Lung (tissue), 12 donors: ENCODE data around the gene BPIFB1. TPM values are rescaled to one million over a fixed set of nuclear protein-coding genes. Genes with fewer than 3 reads are reported as not detected.

Experiments
- ATAC-seq: fragments of 200-7000 bp; cut with Tn5 transposase; one replicate; pipeline ENCODE4 v1.9.1; 2020; ENCODE audit warnings: moderate number of reproducible peaks; ENCODE audit not compliant: insufficient read depth, low FRiP score
- DNase-seq, 3 donors: peaks; one replicate each; pipeline ENCODE4 v3.0.0-alpha.2; 2013 to 2017
- H3K27ac ChIP-seq, 2 donors: one replicate each; pipeline ENCODE4 v1.5.1; 2013; ENCODE audit warnings: mild to moderate bottlenecking in 2 of 2, moderate library complexity in 2 of 2, control low read depth in 1 of 2, inconsistent platforms in 1 of 2, low read depth in 1 of 2, low read length in 1 of 2
- H3K27me3 ChIP-seq, 3 donors: one replicate each; pipeline ENCODE4 v1.5.1; 2013; ENCODE audit warnings: low read length in 2 of 3; ENCODE audit not compliant: control insufficient read depth in 3 of 3, insufficient read depth in 3 of 3
- H3K36me3 ChIP-seq, 4 donors: one replicate each; pipeline ENCODE4 v1.5.1; 2013; ENCODE audit warnings: low read length in 4 of 4, mild to moderate bottlenecking in 1 of 4, moderate library complexity in 1 of 4; ENCODE audit not compliant: control insufficient read depth in 4 of 4, insufficient read depth in 4 of 4
- H3K4me1 ChIP-seq, 5 donors: one replicate each; pipeline ENCODE4 v1.5.1; 2013; ENCODE audit warnings: low read length in 5 of 5, mild to moderate bottlenecking in 2 of 5, moderate library complexity in 1 of 5; ENCODE audit not compliant: control insufficient read depth in 5 of 5, insufficient read depth in 5 of 5
- H3K4me3 ChIP-seq: one replicate; pipeline ENCODE4 v1.5.1; 2013; ENCODE audit warnings: mild to moderate bottlenecking, control low read depth, moderate library complexity
- H3K9ac ChIP-seq, 2 donors: one replicate each; pipeline ENCODE4 v1.5.1; 2013; ENCODE audit warnings: low read length in 2 of 2, control low read depth in 1 of 2; ENCODE audit not compliant: insufficient read depth in 1 of 2
- H3K9me3 ChIP-seq, 4 donors: one replicate each; pipeline ENCODE4 v1.5.1; 2013; ENCODE audit warnings: low read length in 3 of 4, mild to moderate bottlenecking in 1 of 4, moderate library complexity in 1 of 4; ENCODE audit not compliant: control insufficient read depth in 4 of 4, insufficient read depth in 3 of 4
- WGBS, 2 donors: extraction: QIAGEN DNeasy Blood & Tissue Kit; methylation state at CpG; one replicate each; pipeline ENCODE4 v1.1.7; 2013; 5-methylcytosine and 5-hydroxymethylcytosine counted together
- polyA plus RNA-seq, 2 donors: library from polyadenylated mRNA; stranded (reverse); fragments of 200-250 nt; gene quantifications; one replicate each; pipeline ENCODE4 v1.2.1, GENCODE V29; 2013
- total RNA-seq, 2 donors: library from RNA; depleted of rRNA in 1 of 2; stranded (reverse); fragments of >200 nt in 1 of 2; gene quantifications; one replicate each; pipeline ENCODE4 v1.2.1, GENCODE V29; 2014 to 2021
- TF ChIP-seq, protein P1 (sequence below): IDR thresholded peaks from 2 replicates; pipeline ENCODE4 v1.5.1; 2012; ENCODE audit warnings: mild to moderate bottlenecking; ENCODE audit errors: control extremely low read depth, extremely low read depth
- donor health status: control.
- donor health status: control.
- donor health status: Bipolar disorder and iron deficiency.
- donor health status: healthy.
- donor health status: DM: yes; HTN: yes; CAD: no.

Gene BPIFB1
- total and polyA plus RNA-seq, 4 donors = 61.9 to 445 (median 292) TPM

DNA sequence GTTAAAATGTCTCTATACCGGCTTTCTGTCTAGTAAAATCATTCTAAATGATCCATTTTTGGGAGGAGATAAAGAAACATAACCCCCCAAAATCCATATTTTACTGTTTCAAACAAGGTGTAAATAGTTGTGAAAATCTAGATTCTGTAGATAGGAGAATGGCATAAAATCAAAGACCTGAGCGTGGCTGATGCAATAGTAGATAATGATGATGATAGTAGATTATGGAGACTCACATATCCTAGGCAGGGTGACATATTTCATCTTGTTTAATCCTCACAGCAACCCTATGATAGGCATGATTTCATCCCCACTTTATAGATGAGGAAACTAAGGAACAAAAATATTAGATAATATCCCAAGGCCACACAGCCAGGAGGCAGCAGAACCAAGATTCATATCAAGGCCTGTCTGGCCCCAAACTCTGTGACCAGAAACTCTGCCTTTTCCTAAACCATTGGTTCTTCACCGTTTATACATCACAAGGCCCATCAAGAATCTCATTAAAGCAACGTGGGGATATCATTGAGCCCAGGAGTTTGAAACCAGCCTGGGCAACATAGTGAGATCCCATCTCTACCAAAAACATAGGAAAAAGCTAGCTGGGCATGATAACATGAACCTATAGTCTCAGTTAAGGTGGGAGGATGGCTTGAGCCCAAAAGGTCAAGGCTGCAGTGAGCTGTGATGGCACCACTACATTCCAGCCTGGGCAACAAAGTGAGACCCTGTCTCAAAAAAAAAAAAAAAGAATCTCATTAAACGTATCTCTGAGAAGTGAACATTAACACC lies 55.6 kb downstream of the BPIFB1 start:
- no peak overlapping the region for H3K4me3 ChIP-seq
- no peaks in the 10 kb centered on the region for H3K4me1 ChIP-seq
- no peaks in the 10 kb centered on the region for H3K36me3 ChIP-seq
- no peak overlapping the region for H3K9ac ChIP-seq
- ATAC-seq (no peak), DNase-seq (no peak)
- no peak overlapping the region for H3K27ac ChIP-seq
- H3K27me3 ChIP-seq = no peaks in the 10 kb centered on the region
- no peaks in the 10 kb centered on the region for H3K9me3 ChIP-seq
- TF ChIP-seq, protein P1, sequence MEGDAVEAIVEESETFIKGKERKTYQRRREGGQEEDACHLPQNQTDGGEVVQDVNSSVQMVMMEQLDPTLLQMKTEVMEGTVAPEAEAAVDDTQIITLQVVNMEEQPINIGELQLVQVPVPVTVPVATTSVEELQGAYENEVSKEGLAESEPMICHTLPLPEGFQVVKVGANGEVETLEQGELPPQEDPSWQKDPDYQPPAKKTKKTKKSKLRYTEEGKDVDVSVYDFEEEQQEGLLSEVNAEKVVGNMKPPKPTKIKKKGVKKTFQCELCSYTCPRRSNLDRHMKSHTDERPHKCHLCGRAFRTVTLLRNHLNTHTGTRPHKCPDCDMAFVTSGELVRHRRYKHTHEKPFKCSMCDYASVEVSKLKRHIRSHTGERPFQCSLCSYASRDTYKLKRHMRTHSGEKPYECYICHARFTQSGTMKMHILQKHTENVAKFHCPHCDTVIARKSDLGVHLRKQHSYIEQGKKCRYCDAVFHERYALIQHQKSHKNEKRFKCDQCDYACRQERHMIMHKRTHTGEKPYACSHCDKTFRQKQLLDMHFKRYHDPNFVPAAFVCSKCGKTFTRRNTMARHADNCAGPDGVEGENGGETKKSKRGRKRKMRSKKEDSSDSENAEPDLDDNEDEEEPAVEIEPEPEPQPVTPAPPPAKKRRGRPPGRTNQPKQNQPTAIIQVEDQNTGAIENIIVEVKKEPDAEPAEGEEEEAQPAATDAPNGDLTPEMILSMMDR = no peak
- 91 to 95% methylated on average over 5 of the region's 5 CpGs for WGBS, 2 donors

DNA sequence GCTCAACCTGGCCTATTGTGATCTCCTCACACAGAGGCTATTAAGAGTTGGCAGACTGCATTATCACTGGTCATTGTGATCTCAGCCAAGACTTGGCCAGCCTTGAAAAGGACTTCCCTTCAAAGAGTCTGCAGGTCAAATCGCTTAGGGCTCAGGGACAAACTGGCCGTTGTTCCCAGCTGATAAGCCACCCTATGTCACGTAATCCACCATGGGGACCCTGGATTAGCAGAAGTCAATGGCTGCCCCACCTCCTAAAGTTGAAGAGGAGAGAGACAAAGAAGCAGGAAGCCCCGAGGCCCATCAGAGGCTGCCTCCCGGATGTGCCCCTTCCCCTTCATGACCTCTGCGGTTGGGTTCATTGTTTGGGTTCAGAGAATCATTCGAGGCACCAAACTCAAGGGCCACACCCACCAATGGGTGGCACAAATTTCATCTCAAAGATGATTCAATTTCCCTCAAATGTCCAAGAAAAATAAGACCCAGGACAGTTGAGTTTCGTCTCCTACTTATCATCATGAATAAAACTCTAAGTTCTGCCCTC lies 56.6 kb downstream of the BPIFB1 start:
- DNase-seq (no peak), ATAC-seq (no peak)
- Histone ChIP-seq H3K4me1 (no peaks in the 10 kb centered on the region), H3K27ac (no peak overlapping the region), H3K27me3 (no peaks in the 10 kb centered on the region), H3K9ac (no peak overlapping the region), H3K36me3 (no peaks in the 10 kb centered on the region), H3K9me3 (no peaks in the 10 kb centered on the region), H3K4me3 (no peak overlapping the region)
- TF ChIP-seq, protein P1 = no peak
- 62 to 70% methylated on average over 8 of the region's 8 CpGs for WGBS, 2 donors

DNA sequence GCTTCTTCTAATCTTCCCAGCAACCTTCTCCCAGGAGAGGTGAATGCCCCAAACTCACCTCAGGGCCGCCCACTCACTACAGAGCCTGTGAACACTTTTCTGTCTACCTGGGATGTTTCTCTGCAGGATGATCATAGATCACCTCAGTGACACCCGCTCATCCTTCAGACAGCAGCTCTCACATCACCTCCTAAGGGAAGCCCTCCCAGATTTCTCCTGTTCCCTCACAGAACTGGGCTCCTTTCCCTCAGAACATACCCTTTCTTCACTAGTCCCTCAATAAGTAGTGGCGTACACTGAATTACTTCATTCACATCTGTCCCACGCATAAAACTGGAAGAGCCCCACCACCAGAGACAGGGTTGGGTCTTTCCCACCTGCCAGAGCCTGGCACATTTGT lies 60.5 kb downstream of the BPIFB1 start:
- Histone ChIP-seq H3K27ac (no peak overlapping the region), H3K27me3 (no peaks in the 10 kb centered on the region), H3K36me3 (no peaks in the 10 kb centered on the region), H3K9me3 (no peaks in the 10 kb centered on the region), H3K4me3 (no peak overlapping the region), H3K4me1 (no peaks in the 10 kb centered on the region), H3K9ac (no peak overlapping the region)
- DNase-seq (no peak), ATAC-seq (no peak)
- TF ChIP-seq, protein P1 = no peak
- 94 to 98% methylated on average over 4 of the region's 4 CpGs for WGBS, 2 donors
